SH-SY5Y (cell line): ENCODE results near the gene GRIFIN.

Experiments used
- GATA2 ChIP-seq: IDR thresholded peaks from 2 replicates; pipeline ENCODE4 v1.6.1; 2011; ENCODE audit warnings: mild to moderate bottlenecking, low read depth, low read length
- GATA3 ChIP-seq: IDR thresholded peaks from 2 replicates; pipeline ENCODE4 v1.6.1; 2011; ENCODE audit warnings: low read depth, mild to moderate bottlenecking, low read length, moderate library complexity

Gene GRIFIN

GRCh38 chr7:2435146-2435545 lies 41.1 kb downstream of the GRIFIN start:
- no peak for TF ChIP-seq GATA3
- no peak for TF ChIP-seq GATA2

DNA sequence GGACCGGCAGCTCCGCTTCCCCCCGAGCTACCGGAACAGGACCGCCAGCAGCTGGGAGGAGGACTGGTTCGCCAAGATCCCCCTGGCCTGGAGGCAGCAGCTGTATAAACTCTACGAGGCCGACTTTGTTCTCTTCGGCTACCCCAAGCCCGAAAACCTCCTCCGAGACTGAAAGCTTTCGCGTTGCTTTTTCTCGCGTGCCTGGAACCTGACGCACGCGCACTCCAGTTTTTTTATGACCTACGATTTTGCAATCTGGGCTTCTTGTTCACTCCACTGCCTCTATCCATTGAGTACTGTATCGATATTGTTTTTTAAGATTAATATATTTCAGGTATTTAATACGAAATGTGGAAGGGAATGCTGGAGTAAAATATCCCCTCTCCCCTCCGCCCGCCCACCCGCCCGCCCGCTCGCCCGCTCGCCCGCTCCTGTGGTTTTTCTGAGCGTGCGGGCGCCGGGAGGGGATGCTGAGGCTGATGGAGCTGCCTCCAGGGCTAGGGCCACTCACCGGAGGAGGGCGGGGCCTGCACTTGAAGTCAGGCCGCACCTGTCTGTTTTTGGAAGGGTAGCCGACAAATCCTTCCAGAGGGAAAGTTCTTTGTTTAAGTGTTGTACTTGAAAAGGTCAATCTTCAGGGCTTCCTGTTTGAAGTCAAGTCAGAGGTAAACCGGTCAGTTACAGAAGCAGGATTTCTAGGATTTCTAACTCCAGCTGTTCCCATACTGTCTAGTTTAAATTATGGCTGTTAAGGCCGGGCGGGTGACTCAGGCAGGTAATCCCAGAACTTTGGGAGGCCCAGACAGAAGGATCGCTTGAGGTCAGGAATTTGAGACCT lies 42.3 kb downstream of the GRIFIN start:
- no peak for TF ChIP-seq GATA3
- no peak for TF ChIP-seq GATA2

GRCh38 chr7:2432910-2433712 lies 43.1 kb downstream of the GRIFIN start:
- TF ChIP-seq GATA3 (no peak), GATA2 (no peak)

GRCh38 chr7:2431260-2431867 lies 44.8 kb downstream of the GRIFIN start:
- TF ChIP-seq GATA3 (no peak), GATA2 (no peak)

GRCh38 chr7:2425749-2426148 lies 50.4 kb downstream of the GRIFIN start:
- no peak for TF ChIP-seq GATA2
- TF ChIP-seq GATA3, result no peak
